HepG2 (cell line): Measurements from ENCODE around the gene PDK2. TPM values are rescaled to one million over a fixed set of nuclear protein-coding genes. Genes with fewer than 3 reads are reported as not detected.
A peak's percentile ranks its signal among the peaks of the same experiment; 100 is the strongest.

ENCODE experiments used
- ARHGAP35 ChIP-seq: sonication (generic); formaldehyde crosslinking; IDR thresholded peaks from 2 replicates; pipeline ENCODE4 v1.9.0; 2022; ENCODE audit warnings: mild to moderate bottlenecking, inconsistent platforms, moderate library complexity, missing genetic modification reagents, borderline replicate concordance
- CBX5 ChIP-seq: sonication (generic); formaldehyde crosslinking; IDR thresholded peaks from 2 replicates; pipeline ENCODE4 v1.4.0; 2020; ENCODE audit warnings: missing genetic modification reagents, borderline replicate concordance
- EEA1 ChIP-seq: sonication (generic); formaldehyde crosslinking; IDR thresholded peaks from 2 replicates; pipeline ENCODE4 v1.5.1; 2020; ENCODE audit warnings: mild to moderate bottlenecking, missing genetic modification reagents, borderline replicate concordance
- FOXM1 ChIP-seq: sonication (generic); formaldehyde crosslinking; IDR thresholded peaks from 2 replicates; pipeline ENCODE4 v1.5.0; 2020; ENCODE audit warnings: missing genetic modification reagents
- KLF13 ChIP-seq: sonication (generic); formaldehyde crosslinking; IDR thresholded peaks from 2 replicates; pipeline ENCODE4 v1.4.0; 2020; ENCODE audit warnings: mild to moderate bottlenecking, missing genetic modification reagents
- KLF15 ChIP-seq: sonication (generic); formaldehyde crosslinking; IDR thresholded peaks from 2 replicates; pipeline ENCODE4 v1.8.1; 2023; ENCODE audit warnings: borderline replicate concordance, mild to moderate bottlenecking, inconsistent platforms, missing genetic modification reagents, mixed read lengths
- PTBP1 ChIP-seq: fragments of 200-400 bp; formaldehyde crosslinking; IDR thresholded peaks from 2 replicates; pipeline ENCODE4 v1.6.1; 2018; ENCODE audit warnings: low read length, low read depth; ENCODE audit not compliant: poor library complexity, severe bottlenecking
- RORA ChIP-seq: sonication (generic); formaldehyde crosslinking; IDR thresholded peaks from 2 replicates; pipeline ENCODE4 v1.5.0; 2020; ENCODE audit warnings: mild to moderate bottlenecking, missing genetic modification reagents, moderate library complexity
- SP5 ChIP-seq: IDR thresholded peaks from 2 replicates; pipeline ENCODE4 v1.6.1; 2016; ENCODE audit warnings: low read depth, borderline replicate concordance
- SRY ChIP-seq: sonication (generic); formaldehyde crosslinking; IDR thresholded peaks from 2 replicates; pipeline ENCODE4 v1.8.0; 2022; ENCODE audit warnings: mild to moderate bottlenecking, missing genetic modification reagents
- ZNF235 ChIP-seq: sonication (generic); formaldehyde crosslinking; IDR thresholded peaks from 2 replicates; pipeline ENCODE4 v1.8.1; 2023; ENCODE audit warnings: mild to moderate bottlenecking, missing genetic modification reagents, borderline replicate concordance
- ZNF331 ChIP-seq: sonication (generic); formaldehyde crosslinking; IDR thresholded peaks from 2 replicates; pipeline ENCODE4 v1.4.0; 2020; ENCODE audit warnings: missing genetic modification reagents
- ZNF501 ChIP-seq: sonication (generic); formaldehyde crosslinking; IDR thresholded peaks from 2 replicates; pipeline ENCODE4 v1.5.1; 2020; ENCODE audit warnings: mild to moderate bottlenecking, moderate library complexity, missing genetic modification reagents
- ZNF570 ChIP-seq: sonication (generic); formaldehyde crosslinking; IDR thresholded peaks from 2 replicates; pipeline ENCODE4 v1.4.0; 2020; ENCODE audit warnings: mild to moderate bottlenecking, missing genetic modification reagents, borderline replicate concordance
- ZNF614 ChIP-seq: IDR thresholded peaks from 2 replicates; pipeline ENCODE4 v1.6.1; 2018; ENCODE audit warnings: missing biosample characterization, missing genetic modification reagents, inconsistent platforms, borderline replicate concordance
- ZNF629 ChIP-seq: sonication (generic); formaldehyde crosslinking; conservative IDR thresholded peaks from 2 replicates; pipeline ENCODE4 v1.5.0; 2020; ENCODE audit warnings: missing genetic modification reagents
- ZNF790 ChIP-seq: sonication (generic); formaldehyde crosslinking; IDR thresholded peaks from 2 replicates; pipeline ENCODE4 v1.8.0; 2022; ENCODE audit warnings: missing genetic modification reagents, mild to moderate bottlenecking, borderline replicate concordance
- polyA plus RNA-seq, 8 experiments: library from polyadenylated mRNA; depleted of rRNA in 3 of 8; stranded (reverse) in 7 of 8; unstranded in 1 of 8; fragments of >200 nt; fragmentation: Illumina TruSeq in 4 of 8; extraction: Trizol in 4 of 8; gene quantifications; 2 replicates each; pipeline versions ENCODE4 v1.2.1 to v1.2.3, GENCODE V29; 2011 to 2016; ENCODE audit warnings: low read depth in 4 of 8, missing spikeins in 1 of 8, mixed read lengths in 1 of 8; ENCODE audit not compliant: insufficient read depth in 1 of 8
- total RNA-seq, 5 experiments: library from RNA; depleted of rRNA; stranded (reverse); fragments of >200 nt; fragmentation: Illumina TruSeq; extraction: Trizol; gene quantifications; 2 replicates each; pipeline ENCODE4 v1.2.3, GENCODE V29; 2016; ENCODE audit warnings: low read depth in 1 of 5
- TF ChIP-seq, protein P1 (sequence below): sonication (generic); formaldehyde crosslinking; IDR thresholded peaks from 2 replicates; pipeline ENCODE4 v1.4.0; 2020; ENCODE audit warnings: missing genetic modification reagents
- TF ChIP-seq, protein P2 (sequence below): sonication (generic); formaldehyde crosslinking; IDR thresholded peaks from 2 replicates; pipeline ENCODE4 v1.5.0; 2020; ENCODE audit warnings: mild to moderate bottlenecking, missing genetic modification reagents, moderate library complexity
- TF ChIP-seq, protein P3 (sequence below): sonication (generic); formaldehyde crosslinking; IDR thresholded peaks from 2 replicates; pipeline ENCODE4 v1.4.0; 2020; ENCODE audit warnings: mild to moderate bottlenecking, missing genetic modification reagents
- TF ChIP-seq, protein P4 (sequence below): sonication (generic); formaldehyde crosslinking; IDR thresholded peaks from 2 replicates; pipeline ENCODE4 v1.4.0; 2020; ENCODE audit warnings: low read depth, mild to moderate bottlenecking, missing genetic modification reagents
- TF ChIP-seq, protein P5 (sequence below): sonication (generic); formaldehyde crosslinking; IDR thresholded peaks from 2 replicates; pipeline ENCODE4 v1.5.0; 2020; ENCODE audit warnings: mild to moderate bottlenecking, low read depth, missing genetic modification reagents, borderline replicate concordance

The PDK2 gene
- total and polyA plus RNA-seq, 2 of the 13 experiments (the other 11 are each of a cell fraction or from before 2014, with no cell fraction given), result 18.5 to 59.7 TPM

DNA sequence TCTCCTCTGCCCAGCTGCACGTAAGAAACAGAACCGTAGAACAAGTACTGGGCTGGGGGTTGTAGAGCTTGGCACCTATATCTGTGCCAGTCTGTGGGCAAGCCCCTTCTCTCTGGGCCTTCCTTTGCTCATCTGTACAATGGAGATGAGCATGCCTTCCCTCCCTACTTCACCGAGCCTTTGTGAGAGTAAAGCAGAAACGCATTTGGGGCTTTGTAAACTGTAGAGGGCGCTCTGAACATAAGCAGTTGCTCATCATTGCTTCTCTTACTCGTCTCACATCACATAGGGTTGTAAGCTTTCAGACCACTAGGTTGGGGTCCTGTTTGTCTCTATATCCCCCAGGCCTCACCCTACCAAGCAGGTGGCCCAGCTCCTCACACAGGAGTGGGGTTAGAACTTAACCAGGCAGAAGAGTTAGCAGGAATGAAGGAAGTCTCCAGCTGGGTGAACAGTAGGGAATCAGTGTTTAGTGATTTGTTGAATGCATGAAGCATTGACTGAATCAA, 19.8 kb downstream of the PDK2 start (continued):
- TF ChIP-seq, protein P1, sequence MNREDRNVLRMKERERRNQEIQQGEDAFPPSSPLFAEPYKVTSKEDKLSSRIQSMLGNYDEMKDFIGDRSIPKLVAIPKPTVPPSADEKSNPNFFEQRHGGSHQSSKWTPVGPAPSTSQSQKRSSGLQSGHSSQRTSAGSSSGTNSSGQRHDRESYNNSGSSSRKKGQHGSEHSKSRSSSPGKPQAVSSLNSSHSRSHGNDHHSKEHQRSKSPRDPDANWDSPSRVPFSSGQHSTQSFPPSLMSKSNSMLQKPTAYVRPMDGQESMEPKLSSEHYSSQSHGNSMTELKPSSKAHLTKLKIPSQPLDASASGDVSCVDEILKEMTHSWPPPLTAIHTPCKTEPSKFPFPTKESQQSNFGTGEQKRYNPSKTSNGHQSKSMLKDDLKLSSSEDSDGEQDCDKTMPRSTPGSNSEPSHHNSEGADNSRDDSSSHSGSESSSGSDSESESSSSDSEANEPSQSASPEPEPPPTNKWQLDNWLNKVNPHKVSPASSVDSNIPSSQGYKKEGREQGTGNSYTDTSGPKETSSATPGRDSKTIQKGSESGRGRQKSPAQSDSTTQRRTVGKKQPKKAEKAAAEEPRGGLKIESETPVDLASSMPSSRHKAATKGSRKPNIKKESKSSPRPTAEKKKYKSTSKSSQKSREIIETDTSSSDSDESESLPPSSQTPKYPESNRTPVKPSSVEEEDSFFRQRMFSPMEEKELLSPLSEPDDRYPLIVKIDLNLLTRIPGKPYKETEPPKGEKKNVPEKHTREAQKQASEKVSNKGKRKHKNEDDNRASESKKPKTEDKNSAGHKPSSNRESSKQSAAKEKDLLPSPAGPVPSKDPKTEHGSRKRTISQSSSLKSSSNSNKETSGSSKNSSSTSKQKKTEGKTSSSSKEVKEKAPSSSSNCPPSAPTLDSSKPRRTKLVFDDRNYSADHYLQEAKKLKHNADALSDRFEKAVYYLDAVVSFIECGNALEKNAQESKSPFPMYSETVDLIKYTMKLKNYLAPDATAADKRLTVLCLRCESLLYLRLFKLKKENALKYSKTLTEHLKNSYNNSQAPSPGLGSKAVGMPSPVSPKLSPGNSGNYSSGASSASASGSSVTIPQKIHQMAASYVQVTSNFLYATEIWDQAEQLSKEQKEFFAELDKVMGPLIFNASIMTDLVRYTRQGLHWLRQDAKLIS (CRISPR knock-in tag), result no peak
- TF ChIP-seq, protein P2, sequence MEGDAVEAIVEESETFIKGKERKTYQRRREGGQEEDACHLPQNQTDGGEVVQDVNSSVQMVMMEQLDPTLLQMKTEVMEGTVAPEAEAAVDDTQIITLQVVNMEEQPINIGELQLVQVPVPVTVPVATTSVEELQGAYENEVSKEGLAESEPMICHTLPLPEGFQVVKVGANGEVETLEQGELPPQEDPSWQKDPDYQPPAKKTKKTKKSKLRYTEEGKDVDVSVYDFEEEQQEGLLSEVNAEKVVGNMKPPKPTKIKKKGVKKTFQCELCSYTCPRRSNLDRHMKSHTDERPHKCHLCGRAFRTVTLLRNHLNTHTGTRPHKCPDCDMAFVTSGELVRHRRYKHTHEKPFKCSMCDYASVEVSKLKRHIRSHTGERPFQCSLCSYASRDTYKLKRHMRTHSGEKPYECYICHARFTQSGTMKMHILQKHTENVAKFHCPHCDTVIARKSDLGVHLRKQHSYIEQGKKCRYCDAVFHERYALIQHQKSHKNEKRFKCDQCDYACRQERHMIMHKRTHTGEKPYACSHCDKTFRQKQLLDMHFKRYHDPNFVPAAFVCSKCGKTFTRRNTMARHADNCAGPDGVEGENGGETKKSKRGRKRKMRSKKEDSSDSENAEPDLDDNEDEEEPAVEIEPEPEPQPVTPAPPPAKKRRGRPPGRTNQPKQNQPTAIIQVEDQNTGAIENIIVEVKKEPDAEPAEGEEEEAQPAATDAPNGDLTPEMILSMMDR (CRISPR knock-in tag), result peak; percentile 88
- TF ChIP-seq ARHGAP35 (CRISPR knock-in tag) (no peak), ZNF790 (CRISPR knock-in tag) (no peak), KLF13 (CRISPR knock-in tag) (no peak), ZNF235 (no peak), EEA1 (no peak), ZNF614 (CRISPR knock-in tag) (0 out of 2 replicates have a peak, but pooled peaks have one; percentile 46), SRY (CRISPR knock-in tag) (no peak), PTBP1 (no peak), FOXM1 (CRISPR knock-in tag) (no peak), ZNF501 (CRISPR knock-in tag) (peak; percentile 58; the same call in 1 of the 2 replicates), ZNF629 (CRISPR knock-in tag) (peak; percentile 91), ZNF331 (no peak), ZNF570 (CRISPR knock-in tag) (no peak), RORA (CRISPR knock-in tag) (no peak), KLF15 (no peak), CBX5 (CRISPR knock-in tag) (no peak), SP5 (CRISPR knock-in tag) (0 out of 2 replicates have a peak, but pooled peaks have one; percentile 26)
- TF ChIP-seq, protein P3, sequence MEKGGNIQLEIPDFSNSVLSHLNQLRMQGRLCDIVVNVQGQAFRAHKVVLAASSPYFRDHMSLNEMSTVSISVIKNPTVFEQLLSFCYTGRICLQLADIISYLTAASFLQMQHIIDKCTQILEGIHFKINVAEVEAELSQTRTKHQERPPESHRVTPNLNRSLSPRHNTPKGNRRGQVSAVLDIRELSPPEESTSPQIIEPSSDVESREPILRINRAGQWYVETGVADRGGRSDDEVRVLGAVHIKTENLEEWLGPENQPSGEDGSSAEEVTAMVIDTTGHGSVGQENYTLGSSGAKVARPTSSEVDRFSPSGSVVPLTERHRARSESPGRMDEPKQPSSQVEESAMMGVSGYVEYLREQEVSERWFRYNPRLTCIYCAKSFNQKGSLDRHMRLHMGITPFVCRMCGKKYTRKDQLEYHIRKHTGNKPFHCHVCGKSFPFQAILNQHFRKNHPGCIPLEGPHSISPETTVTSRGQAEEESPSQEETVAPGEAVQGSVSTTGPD (CRISPR knock-in tag), result no peak
- TF ChIP-seq, protein P4, sequence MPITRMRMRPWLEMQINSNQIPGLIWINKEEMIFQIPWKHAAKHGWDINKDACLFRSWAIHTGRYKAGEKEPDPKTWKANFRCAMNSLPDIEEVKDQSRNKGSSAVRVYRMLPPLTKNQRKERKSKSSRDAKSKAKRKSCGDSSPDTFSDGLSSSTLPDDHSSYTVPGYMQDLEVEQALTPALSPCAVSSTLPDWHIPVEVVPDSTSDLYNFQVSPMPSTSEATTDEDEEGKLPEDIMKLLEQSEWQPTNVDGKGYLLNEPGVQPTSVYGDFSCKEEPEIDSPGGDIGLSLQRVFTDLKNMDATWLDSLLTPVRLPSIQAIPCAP (CRISPR knock-in tag), result no peak
- TF ChIP-seq, protein P5, sequence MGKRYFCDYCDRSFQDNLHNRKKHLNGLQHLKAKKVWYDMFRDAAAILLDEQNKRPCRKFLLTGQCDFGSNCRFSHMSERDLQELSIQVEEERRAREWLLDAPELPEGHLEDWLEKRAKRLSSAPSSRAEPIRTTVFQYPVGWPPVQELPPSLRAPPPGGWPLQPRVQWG (CRISPR knock-in tag), result no peak
